Tibial artery (tissue), 4 donors: ENCODE data around the gene SDCCAG8.

Source experiments
- DNase-seq, 2 donors: peaks; one replicate each; pipeline ENCODE4 v3.0.0-alpha.2; 2019
- H3K27ac ChIP-seq, 2 donors: fragments of 200-600 bp; sonication (generic) in 1 of 2; 1 replicate in 1 of 2; 2 replicates in 1 of 2; pipeline ENCODE4 v1.5.1; 2018 to 2019; ENCODE audit warnings: mild to moderate bottlenecking in 1 of 2
- H3K27me3 ChIP-seq, 2 donors: fragments of 200-600 bp; sonication (generic) in 1 of 2; one replicate each; pipeline versions ENCODE4 v1.5.1 to v1.6.0; 2016 to 2019
- H3K36me3 ChIP-seq, 3 donors: fragments of 200-600 bp; sonication (generic) in 2 of 3; one replicate each; pipeline ENCODE4 v1.5.1; 2016 to 2019; ENCODE audit warnings: mild to moderate bottlenecking in 2 of 3
- H3K4me1 ChIP-seq, 4 donors: fragments of 200-600 bp; sonication (generic) in 2 of 4; 1 replicate in 3 of 4; 2 replicates in 1 of 4; pipeline ENCODE4 v1.5.1; 2016 to 2019
- H3K4me3 ChIP-seq, 2 donors: fragments of 200-600 bp; sonication (generic) in 1 of 2; 1 replicate in 1 of 2; 2 replicates in 1 of 2; pipeline ENCODE4 v1.5.1; 2018 to 2019; ENCODE audit warnings: mild to moderate bottlenecking in 2 of 2
- H3K9me3 ChIP-seq, 3 donors: fragments of 200-600 bp; sonication (generic) in 1 of 3; one replicate each; pipeline ENCODE4 v1.5.1; 2016 to 2019
- intact Hi-C: fragments of 100-400 bp; cut with DNase I; formaldehyde crosslinking; loops from one replicate; pipeline ENCODE4 v1.15.0; 2023; ENCODE audit warnings: low total_unique reads
- TF ChIP-seq, protein P1 (sequence below), 2 experiments: fragments of 200-600 bp in 1 of 2; fragments of 450-650 bp in 1 of 2; IDR thresholded peaks; one replicate each; pipeline ENCODE4 v1.5.1; 2017 to 2019; ENCODE audit warnings: antibody characterized with exemption in 2 of 2, mild to moderate bottlenecking in 1 of 2, moderate library complexity in 1 of 2

SDCCAG8 gene

DNA sequence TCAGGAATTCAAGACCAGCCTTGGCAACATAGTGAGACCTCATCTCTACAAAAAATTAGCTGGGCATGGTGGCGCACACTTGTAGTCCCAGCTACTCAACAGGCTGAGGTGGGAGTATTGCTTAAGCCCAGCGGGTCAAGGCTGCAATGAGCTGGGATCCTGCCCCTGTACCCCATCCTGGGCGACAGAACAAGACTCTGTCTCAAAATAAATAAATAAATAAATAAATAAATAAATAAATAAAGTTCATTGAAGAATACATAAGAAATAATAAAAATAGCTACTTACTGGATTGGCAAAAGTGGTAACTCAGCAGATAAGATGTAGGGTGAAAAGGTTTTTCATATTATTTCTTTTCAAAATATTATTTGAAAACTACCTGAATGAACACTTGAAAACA, 6.6 kb upstream of the SDCCAG8 start:
- TF ChIP-seq, protein P1, sequence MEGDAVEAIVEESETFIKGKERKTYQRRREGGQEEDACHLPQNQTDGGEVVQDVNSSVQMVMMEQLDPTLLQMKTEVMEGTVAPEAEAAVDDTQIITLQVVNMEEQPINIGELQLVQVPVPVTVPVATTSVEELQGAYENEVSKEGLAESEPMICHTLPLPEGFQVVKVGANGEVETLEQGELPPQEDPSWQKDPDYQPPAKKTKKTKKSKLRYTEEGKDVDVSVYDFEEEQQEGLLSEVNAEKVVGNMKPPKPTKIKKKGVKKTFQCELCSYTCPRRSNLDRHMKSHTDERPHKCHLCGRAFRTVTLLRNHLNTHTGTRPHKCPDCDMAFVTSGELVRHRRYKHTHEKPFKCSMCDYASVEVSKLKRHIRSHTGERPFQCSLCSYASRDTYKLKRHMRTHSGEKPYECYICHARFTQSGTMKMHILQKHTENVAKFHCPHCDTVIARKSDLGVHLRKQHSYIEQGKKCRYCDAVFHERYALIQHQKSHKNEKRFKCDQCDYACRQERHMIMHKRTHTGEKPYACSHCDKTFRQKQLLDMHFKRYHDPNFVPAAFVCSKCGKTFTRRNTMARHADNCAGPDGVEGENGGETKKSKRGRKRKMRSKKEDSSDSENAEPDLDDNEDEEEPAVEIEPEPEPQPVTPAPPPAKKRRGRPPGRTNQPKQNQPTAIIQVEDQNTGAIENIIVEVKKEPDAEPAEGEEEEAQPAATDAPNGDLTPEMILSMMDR (IDR thresholded peaks at IDR 0.05): no peak
- H3K4me3 ChIP-seq: no peak overlapping the region
- H3K36me3 ChIP-seq: no peaks in the 10 kb centered on the region
- H3K27ac ChIP-seq: no peak overlapping the region
- no peaks in the 10 kb centered on the region for H3K27me3 ChIP-seq
- H3K4me1 ChIP-seq: peaks cover 0 to 61% (median 11%) of the 10 kb centered on the region in 4 donors
- intact Hi-C loops: no loop called here
- DNase-seq: no peak
- no peaks in the 10 kb centered on the region for H3K9me3 ChIP-seq

DNA sequence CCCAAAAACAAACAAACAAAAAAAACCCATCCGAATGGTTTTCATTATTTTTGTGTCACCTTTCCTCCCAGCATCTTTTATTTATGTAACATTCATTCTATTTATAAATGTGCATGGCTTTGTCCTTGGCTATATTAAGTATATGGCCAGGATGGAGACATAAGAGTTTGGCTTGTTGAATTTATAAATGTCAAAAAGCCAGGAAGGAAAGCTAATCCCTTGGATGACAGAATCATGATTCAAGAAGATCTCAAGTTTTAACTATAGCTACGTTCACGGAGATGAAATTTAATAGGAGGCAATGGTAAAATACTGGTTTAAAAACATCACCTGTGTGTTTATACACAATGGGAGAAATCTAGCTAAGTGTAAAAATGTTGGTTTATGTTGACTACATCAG, 5.7 kb upstream of the SDCCAG8 start:
- Histone ChIP-seq H3K27ac (no peak overlapping the region), H3K27me3 (no peaks in the 10 kb centered on the region), H3K4me3 (no peak overlapping the region), H3K9me3 (no peaks in the 10 kb centered on the region), H3K36me3 (no peaks in the 10 kb centered on the region), H3K4me1 (peaks cover 0 to 61% (median 11%) of the 10 kb centered on the region in 4 donors)
- intact Hi-C loops: no loop called here
- TF ChIP-seq, protein P1 (IDR thresholded peaks at IDR 0.05): no peak
- no peak for DNase-seq

DNA sequence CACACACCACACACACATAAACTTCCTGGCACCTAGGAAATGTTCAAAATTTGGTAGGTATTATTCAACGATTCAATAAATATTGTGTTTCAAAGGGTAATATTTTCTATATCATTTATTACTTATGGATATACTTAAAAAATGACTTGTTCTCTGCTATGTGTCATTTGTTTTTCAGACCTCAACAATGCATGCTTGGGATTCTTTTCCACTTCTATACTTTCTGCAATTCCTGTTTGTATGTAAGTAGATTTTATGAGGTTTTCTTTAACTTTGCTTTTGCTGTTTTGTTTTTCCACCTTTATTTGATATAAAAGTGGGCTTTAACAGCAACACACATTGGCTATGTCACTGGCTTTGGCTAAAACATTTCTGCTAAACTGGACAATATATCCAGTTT, 4.3 kb upstream of the SDCCAG8 start:
- intact Hi-C loops: no loop called here
- Histone ChIP-seq H3K36me3 (no peaks in the 10 kb centered on the region), H3K4me3 (no peak overlapping the region), H3K4me1 (peaks cover 0 to 59% (median 12%) of the 10 kb centered on the region in 4 donors), H3K27me3 (no peaks in the 10 kb centered on the region), H3K9me3 (no peaks in the 10 kb centered on the region), H3K27ac (no peak overlapping the region)
- no peak for DNase-seq
- TF ChIP-seq, protein P1 (IDR thresholded peaks at IDR 0.05): no peak

DNA sequence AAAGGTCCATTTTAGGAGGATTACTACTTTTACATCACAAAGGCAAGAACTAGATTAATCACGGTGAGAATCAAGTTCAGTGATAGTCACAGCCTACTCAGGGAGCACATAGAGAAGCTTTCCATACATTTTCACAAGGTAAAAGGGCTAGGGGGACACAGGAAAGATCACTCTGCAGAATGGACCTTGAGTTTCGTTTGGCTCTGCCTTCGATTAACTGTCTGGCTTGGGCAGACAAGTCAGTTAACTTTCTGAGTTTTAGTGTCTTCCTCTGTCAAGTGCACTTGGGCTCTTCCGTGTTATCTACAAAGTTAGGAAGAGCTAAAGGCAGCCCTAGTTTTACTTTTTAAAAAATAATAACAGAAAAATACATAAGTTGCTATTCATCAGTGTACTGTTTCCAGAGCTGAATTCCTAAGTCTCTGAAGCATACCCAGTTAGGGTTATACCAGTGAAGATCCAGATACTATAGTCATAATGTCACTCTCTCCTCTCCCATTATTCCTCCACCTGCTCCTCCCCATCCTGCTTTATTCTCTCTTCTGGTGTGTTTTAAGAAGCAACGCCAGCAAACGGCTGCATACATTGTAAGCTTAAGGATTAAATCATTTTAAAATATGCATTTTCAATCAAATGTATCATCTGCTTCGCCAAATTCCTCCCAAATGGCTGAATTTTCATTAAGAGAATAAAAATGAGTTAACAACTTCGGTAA, 2.5 kb upstream of the SDCCAG8 start:
- Histone ChIP-seq H3K36me3 (no peaks in the 10 kb centered on the region), H3K27ac (peak overlapping the region; percentile 97 to 98), H3K9me3 (no peaks in the 10 kb centered on the region), H3K27me3 (no peaks in the 10 kb centered on the region), H3K4me3 (peak overlapping the region; percentile 89 to 97), H3K4me1 (peaks cover 0 to 55% (median 18%) of the 10 kb centered on the region in 4 donors)
- DNase-seq: no peak
- intact Hi-C loops: no loop called here
- TF ChIP-seq, protein P1 (IDR thresholded peaks at IDR 0.05): no peak

DNA sequence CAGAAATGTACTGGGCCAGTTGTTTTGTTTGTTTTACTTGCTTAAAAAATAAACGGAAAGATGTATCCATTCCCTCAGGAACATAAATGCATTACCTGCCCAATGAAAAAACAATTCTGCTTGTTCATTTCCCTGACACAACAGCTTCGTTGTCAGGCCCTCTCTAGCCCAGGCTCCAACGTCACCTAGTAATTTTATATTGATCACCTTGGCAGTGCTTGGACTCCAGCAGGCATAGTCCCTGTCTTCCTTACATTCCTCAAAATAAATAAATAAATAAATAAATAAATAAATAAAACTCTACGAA, 2.0 kb upstream of the SDCCAG8 start:
- no peak for DNase-seq
- intact Hi-C loops: no loop called here
- H3K36me3 ChIP-seq: no peaks in the 10 kb centered on the region
- peaks cover 0 to 51% (median 19%) of the 10 kb centered on the region in 4 donors for H3K4me1 ChIP-seq
- H3K27ac ChIP-seq: peak overlapping the region; percentile 97 to 98
- TF ChIP-seq, protein P1 (IDR thresholded peaks at IDR 0.05): no peak
- no peaks in the 10 kb centered on the region for H3K9me3 ChIP-seq
- no peaks in the 10 kb centered on the region for H3K27me3 ChIP-seq
- H3K4me3 ChIP-seq: peak overlapping the region; percentile 89 to 97
